ENCODE data around the gene CSNK1A1. TPM values are rescaled to one million over a fixed set of nuclear protein-coding genes. Genes with fewer than 3 reads are reported as not detected.

Gene CSNK1A1
- total RNA-seq, 4 donors from 2014 or later = 146 to 200 (median 166) TPM

DNA sequence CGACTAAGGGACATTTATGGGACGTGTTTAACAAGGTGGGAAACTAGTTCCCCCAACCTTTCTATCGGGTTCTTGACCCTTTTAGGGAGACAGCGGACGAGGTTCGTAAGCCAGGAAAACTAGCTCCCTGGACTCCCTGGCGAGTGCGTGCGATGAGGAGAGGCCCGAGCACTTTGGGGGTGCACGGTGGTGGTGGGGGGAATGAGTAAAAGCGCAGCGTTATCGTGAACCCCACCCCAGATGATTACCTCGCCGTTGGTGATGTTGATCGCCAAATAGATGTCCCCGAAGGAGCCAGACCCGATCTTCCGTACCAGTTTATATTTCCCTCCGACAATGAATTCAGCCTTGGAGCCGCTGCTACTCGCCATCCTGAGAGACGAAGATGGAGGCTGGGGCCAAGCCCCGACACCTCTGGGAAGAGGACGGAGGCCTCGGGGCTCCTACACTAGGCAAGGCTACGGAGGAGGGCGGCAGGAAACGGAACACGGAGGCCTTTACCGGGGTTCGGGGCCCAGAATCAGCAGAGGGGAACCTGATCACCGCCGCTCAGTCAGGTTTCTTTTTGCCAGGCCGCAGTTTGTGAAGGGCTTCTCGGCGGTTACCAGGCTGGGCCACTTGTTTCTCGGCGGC, 529 bp downstream of the CSNK1A1 start:
- Histone ChIP-seq H3K9me3 (no peaks in the 10 kb centered on the region), H3K27me3 (no peaks in the 10 kb centered on the region), H3K4me3 (peak overlapping the region; percentile 77 to 97 (median 79)), H3K27ac (peak overlapping the region; percentile 94 to 100 (median 98)), H3K36me3 (peaks cover 0 to 16% (median 0%) of the 10 kb centered on the region in 3 donors), H3K4me1 (peaks cover 0 to 47% (median 30%) of the 10 kb centered on the region in 4 donors)
- TF ChIP-seq POLR2A (IDR thresholded peaks at IDR 0.05) = no peak
- no peak for TF ChIP-seq EP300 (IDR thresholded peaks at IDR 0.05)
- TF ChIP-seq, protein P1, sequence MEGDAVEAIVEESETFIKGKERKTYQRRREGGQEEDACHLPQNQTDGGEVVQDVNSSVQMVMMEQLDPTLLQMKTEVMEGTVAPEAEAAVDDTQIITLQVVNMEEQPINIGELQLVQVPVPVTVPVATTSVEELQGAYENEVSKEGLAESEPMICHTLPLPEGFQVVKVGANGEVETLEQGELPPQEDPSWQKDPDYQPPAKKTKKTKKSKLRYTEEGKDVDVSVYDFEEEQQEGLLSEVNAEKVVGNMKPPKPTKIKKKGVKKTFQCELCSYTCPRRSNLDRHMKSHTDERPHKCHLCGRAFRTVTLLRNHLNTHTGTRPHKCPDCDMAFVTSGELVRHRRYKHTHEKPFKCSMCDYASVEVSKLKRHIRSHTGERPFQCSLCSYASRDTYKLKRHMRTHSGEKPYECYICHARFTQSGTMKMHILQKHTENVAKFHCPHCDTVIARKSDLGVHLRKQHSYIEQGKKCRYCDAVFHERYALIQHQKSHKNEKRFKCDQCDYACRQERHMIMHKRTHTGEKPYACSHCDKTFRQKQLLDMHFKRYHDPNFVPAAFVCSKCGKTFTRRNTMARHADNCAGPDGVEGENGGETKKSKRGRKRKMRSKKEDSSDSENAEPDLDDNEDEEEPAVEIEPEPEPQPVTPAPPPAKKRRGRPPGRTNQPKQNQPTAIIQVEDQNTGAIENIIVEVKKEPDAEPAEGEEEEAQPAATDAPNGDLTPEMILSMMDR (IDR thresholded peaks at IDR 0.05) = no peak
- 0% methylated on average over 36 to 39 of the region's 40 CpGs for WGBS, 2 donors
- peak in 1 of 2 donors; percentile 17 for DNase-seq (ENCODE audit: low spot score in 2 of 2)

DNA sequence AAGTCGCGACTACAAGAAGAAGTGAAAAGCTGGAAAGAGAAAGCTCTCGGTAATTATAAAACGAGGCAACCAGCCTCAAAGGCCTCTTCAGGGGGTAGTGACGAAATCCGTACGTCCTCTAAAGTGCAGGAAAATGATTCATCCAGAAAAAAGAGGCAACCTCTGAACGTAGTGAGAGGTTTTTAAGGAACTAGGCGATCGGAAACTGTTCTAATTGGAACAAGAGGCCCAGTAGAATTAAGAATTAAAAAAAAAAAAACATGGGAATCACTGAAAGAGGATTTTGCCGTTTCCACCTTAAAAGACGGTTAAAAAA, 1.0 kb downstream of the CSNK1A1 start:
- WGBS, 2 donors = 0 to 1% methylated on average over 12 of the region's 12 CpGs
- peak in 1 of 2 donors; percentile 17 for DNase-seq (ENCODE audit: low spot score in 2 of 2)

DNA sequence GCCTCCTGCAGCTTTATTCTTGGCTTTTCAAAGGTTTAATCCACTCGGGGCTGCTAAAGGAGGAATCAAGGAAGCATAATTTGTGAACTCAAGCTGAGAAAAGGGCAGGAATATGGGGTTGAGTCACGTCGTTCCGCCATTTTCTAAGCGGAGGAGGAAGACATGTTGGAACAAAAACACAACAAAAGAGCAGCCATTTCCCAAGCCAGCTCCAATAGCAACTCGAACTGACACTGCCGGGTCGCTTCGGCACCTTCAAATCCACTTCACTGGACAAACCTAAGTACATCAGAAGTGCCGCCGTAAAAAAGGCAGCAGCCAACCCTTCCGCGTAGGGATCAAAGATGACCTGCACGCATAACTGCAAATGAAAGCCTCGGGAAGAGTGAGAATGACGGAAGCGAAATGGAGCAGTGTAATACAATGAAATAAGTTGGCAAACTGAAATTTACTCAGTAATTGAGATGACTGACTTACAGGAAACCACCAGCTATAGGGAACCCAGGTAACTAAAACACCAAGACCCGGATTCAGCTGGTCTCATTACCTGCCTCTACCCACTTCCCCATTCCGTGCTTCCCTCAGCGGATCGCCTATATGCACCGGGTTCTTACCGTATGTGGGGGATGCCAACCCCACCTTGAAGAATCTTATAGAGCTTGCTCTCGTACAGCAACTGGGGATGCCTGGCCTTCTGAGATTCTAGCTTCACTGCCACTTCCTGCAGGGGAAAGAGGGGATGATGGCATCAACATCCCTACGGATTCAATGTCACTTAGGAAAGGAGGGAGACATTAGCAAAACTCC, 1.6 kb downstream of the CSNK1A1 start:
- Histone ChIP-seq H3K9me3 (no peaks in the 10 kb centered on the region), H3K4me3 (peak overlapping the region; percentile 77 to 97 (median 79)), H3K36me3 (peaks cover 0 to 26% (median 0%) of the 10 kb centered on the region in 3 donors), H3K4me1 (peaks cover 0 to 58% (median 36%) of the 10 kb centered on the region in 4 donors), H3K27me3 (no peaks in the 10 kb centered on the region), H3K27ac (peak overlapping the region; percentile 94 to 100 (median 98))
- peak in 1 of 2 donors; percentile 22 for DNase-seq (ENCODE audit: low spot score in 2 of 2)
- 0% methylated on average over 25 of the region's 25 CpGs for WGBS, 2 donors
- TF ChIP-seq EP300 (IDR thresholded peaks at IDR 0.05) = no peak
- TF ChIP-seq, protein P1 (IDR thresholded peaks at IDR 0.05) = no peak
- no peak for TF ChIP-seq POLR2A (IDR thresholded peaks at IDR 0.05)

More for the DNA sequence above, 1.0 kb downstream of the CSNK1A1 start:
- peak overlapping the region; percentile 77 to 97 (median 79) for H3K4me3 ChIP-seq
- H3K36me3 ChIP-seq = peaks cover 0 to 21% (median 0%) of the 10 kb centered on the region in 3 donors
- H3K4me1 ChIP-seq = peaks cover 0 to 52% (median 31%) of the 10 kb centered on the region in 4 donors
- TF ChIP-seq POLR2A (IDR thresholded peaks at IDR 0.05) = peak in 1 of 2 donors; percentile 21
- TF ChIP-seq, protein P1 (IDR thresholded peaks at IDR 0.05) = no peak
- peak in 1 of 2 donors; percentile 27 for TF ChIP-seq EP300 (IDR thresholded peaks at IDR 0.05)
- H3K27ac ChIP-seq = peak overlapping the region; percentile 94 to 100 (median 98)
- H3K9me3 ChIP-seq = no peaks in the 10 kb centered on the region
- H3K27me3 ChIP-seq = no peaks in the 10 kb centered on the region

DNA sequence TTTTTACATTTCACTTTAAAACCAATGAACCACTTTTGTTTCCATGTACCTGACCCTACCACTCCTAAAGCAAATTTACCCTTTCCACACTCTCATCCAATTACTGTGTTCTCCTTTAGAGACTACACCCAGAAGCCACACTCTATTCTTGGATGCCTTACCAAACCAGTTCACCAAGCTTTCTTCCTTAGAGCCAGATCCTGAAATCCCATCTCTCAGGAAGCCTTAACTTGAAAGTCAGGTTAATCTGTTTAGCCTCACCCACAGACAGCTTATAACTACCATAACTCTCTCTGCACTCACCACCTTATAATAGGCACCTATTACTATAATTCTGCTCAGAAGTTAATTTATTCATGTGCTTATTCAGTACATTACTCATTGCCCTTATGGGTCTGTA, 4.3 kb downstream of the CSNK1A1 start:
- DNase-seq (ENCODE audit: low spot score in 2 of 2) = no peak
- Histone ChIP-seq H3K27me3 (no peaks in the 10 kb centered on the region), H3K36me3 (peaks cover 0 to 26% (median 0%) of the 10 kb centered on the region in 3 donors), H3K9me3 (no peaks in the 10 kb centered on the region), H3K4me1 (peaks cover 0 to 69% (median 52%) of the 10 kb centered on the region in 4 donors), H3K27ac (peak overlapping the region in 1 of 4 donors; percentile 20), H3K4me3 (no peak overlapping the region)
- no peak for TF ChIP-seq POLR2A (IDR thresholded peaks at IDR 0.05)
- TF ChIP-seq, protein P1 (IDR thresholded peaks at IDR 0.05) = no peak
- TF ChIP-seq EP300 (IDR thresholded peaks at IDR 0.05) = no peak

DNA sequence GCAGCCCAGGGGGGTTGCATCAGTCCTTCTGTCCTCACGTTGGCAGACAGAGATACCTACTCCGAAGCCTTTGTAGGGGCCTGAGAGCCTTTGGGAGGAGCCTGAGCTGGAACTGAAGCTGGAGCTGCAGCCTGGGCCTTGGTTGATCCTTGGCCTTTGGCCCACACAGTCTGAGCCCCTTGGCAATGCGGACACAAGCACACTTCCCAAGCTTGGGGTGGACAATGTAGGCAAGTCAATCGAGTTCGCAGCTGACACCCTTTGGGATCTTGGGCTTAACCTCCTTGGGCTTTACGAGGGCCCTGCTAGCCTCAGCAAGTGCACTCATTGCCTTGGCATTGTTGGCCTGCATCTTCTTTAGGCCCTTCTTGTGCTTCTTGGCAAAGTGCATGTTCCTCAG, 5.9 kb downstream of the CSNK1A1 start:
- Histone ChIP-seq H3K27ac (peak overlapping the region in 2 of 4 donors; percentile 14 to 58), H3K4me3 (no peak overlapping the region), H3K36me3 (peaks cover 0 to 38% (median 0%) of the 10 kb centered on the region in 3 donors), H3K9me3 (no peaks in the 10 kb centered on the region), H3K27me3 (no peaks in the 10 kb centered on the region), H3K4me1 (peaks cover 0 to 83% (median 58%) of the 10 kb centered on the region in 4 donors)
- TF ChIP-seq POLR2A (IDR thresholded peaks at IDR 0.05) = no peak
- TF ChIP-seq EP300 (IDR thresholded peaks at IDR 0.05) = no peak
- TF ChIP-seq, protein P1 (IDR thresholded peaks at IDR 0.05) = no peak
- WGBS, 2 donors = 60 to 61% methylated on average over 3 to 6 of the region's 6 CpGs
- no peak for DNase-seq (ENCODE audit: low spot score in 2 of 2)
